ENCODE data around the gene MTERF2.

Gene MTERF2

DNA sequence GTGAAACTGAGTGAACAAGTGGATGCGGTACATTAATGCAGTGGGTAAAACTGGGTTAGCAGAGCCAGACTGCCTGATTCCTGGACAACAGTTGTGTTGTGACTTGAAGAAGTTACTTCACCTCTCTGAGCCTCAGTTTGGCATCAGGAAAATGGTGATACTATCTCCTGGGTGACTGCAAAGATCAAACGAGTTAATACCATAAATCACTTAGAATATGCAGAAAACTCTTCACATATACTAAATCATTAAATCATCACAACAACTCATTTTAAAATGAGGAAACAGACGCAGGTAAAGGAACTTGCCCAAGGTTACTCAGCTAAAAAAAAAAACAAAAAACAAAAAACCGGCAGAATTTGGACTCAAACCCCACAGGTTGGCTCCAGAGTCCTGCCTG lies 811 bp downstream of the MTERF2 start:
- DNase-seq: no peak

DNA sequence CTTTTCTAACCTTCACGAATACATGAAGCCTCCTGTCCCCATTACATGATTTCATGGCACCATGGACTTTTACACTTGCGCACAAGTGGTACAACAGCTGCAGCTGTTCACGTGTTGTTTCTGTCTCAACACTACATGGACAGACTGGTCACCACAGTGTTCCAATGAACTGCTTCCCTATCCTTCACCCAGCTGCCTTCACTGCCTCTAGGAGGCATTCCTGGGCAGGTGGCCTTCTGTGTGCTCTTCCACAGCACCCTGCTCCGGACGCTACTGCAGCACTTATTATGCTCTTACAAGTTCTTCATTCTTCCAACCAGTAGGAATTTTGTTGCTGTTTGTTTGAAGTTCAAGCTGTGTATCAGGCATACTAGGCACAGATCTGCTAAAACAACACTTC lies 1.5 kb downstream of the MTERF2 start:
- DNase-seq: no peak

DNA sequence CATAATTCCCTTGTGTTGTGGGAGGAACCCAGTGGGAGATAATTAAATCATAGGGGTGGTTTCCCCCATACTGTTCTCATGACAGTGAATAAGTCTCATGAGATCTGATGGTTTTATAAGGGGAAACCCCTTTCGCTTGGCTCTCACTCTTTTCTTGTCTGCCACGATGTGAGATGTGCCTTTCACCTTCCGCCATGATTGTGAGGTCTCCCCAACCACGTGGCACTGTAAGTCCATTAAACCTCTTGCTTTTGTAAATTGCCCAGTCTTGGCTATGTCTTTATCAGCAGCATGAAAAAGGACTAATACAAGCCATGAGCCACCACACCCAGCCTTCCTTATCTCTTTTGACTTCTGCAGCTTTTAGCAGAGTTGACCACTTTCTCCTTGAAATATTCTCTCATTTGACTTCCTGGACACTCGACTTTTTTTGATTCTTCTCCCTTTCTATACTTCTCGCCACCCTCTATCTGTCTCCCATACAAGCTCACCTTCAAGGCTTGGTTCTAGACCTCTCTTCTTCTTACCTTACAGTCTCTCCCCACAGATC lies 2.3 kb downstream of the MTERF2 start:
- DNase-seq: no peak

DNA sequence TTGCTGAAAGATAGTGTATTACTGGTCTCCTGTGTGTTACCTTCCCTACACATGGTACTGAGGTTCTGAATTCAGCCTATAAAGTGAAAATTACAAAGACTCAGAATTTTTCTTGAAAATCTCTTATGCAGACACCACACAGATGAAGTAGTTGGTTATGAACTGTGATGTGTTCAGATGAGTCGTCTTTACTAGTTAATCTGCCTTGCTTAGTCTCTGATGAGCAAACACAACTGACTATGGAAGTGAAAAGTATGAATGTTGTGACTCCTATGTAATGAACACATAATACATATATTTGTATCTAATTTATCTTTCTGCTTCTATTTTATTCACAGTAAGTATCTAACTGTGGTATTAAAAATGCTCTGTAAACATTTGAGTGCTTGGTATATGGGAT lies 4.7 kb downstream of the MTERF2 start:
- DNase-seq: no peak

DNA sequence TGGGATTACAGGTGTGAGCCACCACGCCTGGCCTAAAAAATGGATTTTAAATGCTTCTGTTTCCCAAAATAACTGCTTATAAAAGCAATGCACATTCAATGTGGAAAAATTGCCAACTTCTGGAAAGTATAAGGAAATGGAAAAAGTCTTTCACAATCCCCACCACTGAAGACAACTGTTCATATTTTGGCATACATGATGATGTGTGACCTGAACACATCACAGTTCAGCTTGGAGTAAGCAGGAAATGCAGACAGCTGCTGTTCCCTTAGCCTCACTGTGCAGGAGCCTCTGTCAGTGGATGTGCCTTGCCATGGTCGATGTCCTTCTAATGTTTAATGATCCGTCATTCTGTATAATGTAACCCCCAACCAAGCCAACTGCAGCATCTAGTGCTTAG lies 5.2 kb downstream of the MTERF2 start:
- DNase-seq: no peak

DNA sequence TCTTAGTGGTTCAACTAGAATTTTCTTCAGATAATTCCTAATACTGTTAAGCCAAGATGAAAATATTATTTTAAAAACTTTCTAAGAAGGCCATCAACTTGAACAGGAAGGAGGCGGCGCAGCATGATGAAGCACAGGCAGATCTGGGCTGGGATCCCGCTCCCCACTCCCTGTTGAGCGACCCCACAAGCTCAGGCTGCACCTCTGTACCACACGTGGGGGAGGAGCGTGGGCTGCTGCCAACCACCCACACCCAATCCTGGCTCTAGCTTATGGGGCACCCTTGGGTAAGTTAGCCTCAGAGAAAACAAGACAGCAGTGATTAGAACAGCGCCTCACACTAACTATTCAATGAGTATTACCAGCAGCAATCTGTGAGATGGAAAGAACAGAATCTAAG lies 6.0 kb downstream of the MTERF2 start:
- no peak for DNase-seq

DNA sequence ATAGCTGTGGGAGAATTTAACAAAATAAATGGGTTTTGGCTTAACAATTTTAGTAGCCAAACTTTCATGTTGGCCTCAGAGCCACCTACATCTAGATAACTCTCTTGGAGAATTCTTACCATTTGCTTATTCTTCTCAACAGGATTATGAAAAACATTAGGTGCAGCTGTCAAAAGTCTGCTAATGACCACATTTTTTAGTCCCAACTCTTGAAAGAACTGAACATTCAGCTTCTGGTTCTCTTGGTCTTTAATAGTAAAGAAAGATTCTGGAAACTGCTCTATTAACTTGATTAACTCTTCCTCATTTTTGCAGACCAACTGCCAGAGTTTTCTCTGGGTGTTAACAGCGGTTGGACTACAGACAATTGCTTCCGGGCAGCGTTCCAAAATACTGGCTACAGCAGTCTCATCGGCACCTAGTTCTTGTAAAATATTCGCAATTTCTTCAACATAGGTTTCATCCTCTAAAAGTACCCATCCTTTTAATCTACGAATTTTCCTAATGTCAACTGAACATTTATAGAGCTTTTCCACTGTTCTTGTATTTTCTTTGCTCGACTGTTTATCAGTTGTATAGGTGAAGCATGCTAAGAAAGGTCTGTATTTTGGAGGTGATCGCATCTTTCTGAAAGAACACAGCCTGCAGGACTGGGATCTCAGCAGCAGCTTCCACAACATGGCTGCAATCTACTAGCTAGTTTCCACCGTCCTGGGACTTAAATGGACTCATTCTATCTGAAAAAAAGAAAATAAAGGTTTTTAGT lies 8.7 kb downstream of the MTERF2 start:
- peak; percentile 32 for DNase-seq

DNA sequence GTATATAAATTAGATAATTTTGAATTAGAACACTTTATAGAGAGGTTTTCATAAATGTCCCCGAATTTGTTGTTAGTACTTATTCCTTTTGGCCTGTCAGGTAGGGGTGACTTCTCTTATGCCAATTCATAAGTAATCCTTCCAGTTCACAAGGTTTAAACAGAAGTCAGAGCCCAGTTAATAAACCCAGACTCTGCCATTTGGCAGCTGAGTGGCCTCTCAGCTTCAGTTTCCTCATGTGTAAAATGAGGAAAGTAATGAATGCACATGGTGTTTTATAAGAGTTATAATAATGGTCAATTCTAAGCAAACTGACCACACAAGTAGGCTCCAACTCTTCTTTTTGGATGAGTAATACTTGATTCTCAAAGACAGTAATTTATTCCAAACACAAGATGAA lies 10.3 kb downstream of the MTERF2 start:
- no peak for DNase-seq

DNA sequence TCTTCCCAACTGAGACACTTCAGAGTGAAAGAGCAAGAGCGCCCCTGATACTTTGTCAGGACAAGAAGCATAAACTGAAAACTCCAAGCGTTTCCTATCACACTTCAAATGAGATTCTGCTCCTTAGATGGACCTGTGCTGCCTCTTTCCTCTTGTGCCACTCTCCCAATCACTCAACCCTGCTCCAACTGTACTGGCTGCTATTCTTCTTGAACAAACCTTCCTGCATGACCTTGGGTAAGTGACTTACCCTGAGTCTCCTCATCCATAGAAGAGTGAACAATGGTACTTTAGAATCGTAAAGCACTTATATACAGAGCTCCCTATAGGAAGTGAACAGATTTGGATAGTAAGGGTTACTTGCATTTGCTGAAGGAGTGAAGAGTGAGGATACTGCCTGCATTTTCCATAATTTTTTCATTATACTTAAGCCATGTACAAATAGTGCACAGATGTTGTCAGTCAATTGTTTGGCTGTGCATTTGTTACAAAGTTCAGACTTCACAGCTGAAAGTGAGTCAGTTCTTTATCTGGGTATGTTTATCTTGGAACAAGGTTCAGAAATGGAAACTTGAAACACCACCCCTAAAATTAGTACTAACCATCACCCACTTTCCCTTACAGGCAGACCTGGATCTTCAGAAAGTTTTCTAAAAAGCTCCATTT lies 10.8 kb downstream of the MTERF2 start:
- no peak for DNase-seq

DNA sequence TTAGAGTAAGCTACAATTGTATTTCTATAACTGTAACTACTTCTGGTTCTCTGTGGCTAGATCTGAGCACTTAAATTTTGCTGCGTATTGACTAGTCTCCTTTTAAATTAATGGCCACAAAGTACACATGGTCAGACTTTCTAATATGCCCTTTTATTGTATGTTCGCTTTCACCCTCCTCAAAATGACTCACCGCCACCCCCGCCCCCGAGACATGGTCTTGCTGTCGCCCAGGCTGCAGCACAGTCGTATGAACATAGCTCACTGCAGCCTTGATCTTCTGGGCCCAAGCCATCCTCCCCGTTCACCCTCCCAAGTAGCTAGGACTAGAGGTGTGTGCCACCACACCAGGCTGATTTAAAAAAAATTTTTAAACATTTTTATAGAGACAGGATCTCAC lies 11.8 kb downstream of the MTERF2 start:
- DNase-seq: no peak

DNA sequence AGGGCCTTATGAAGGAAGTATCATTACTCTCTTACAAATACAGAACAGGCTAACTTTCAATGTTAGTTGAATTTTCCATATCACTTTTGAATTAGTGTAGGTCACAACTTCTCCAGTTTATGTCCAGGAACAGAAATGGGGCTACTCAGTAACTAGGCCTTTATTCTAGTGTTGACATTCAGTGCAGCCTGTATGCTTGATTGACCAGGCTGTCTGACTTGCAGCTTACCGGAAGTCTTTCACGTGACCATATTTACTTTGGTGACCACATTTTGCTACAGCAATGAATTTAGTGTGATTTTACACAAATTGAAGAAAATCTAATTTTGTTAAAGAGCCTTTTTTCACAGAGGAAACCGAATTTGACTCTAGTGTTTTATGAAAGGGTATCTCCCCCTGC lies 12.4 kb downstream of the MTERF2 start:
- DNase-seq: no peak

DNA sequence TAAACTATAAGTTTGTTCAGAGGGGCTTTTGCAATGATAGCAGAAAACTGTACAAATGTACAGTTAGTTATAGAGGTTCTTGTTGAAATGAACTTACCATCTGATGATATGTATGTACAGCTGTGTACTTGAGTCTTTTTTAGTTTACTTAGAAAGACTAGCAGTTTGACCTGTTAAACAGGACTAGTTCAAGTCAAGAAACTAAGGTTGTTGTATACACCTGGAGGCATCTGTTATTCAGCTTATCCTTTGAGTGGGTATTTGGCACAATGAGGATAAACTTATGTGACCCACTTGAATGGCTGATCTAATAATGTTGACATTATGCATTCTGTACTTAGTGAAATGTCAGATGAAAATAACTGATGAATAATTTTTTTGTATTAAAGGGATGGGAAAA lies 13.4 kb downstream of the MTERF2 start:
- no peak for DNase-seq

DNA sequence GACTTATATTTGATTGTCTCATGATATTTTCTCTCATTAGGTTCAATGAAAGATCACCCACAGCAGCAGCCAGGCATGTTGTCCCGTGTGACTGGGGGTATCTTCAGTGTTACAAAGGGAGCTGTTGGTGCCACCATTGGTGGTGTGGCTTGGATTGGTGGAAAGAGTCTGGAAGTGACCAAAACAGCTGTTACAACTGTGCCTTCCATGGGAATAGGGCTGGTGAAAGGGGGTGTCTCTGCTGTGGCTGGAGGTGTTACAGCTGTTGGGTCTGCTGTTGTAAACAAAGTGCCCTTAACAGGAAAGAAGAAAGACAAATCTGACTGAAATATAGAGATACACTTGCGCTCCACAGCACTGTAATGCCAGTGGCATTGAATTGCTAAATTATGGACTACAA lies 15.9 kb downstream of the MTERF2 start:
- DNase-seq: no peak

DNA sequence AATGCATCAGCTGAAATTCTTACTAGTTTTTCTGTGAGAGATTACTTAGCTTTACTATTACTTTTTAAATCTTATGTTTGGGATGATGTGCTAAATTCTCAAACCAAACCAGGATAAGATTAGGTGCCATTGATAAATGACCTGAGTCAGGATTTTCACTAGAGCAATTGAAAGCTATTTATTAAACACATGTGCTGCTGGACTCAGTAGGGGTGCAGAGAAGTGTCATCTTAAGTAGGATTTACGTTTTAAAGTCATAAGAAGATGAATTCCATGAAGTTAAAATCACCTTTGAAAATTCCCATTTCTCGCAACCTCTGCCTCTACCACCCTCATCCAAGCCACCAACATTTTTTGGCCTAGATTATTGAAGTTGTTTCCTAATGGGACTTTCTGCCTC lies 22.4 kb downstream of the MTERF2 start:
- no peak for DNase-seq

DNA sequence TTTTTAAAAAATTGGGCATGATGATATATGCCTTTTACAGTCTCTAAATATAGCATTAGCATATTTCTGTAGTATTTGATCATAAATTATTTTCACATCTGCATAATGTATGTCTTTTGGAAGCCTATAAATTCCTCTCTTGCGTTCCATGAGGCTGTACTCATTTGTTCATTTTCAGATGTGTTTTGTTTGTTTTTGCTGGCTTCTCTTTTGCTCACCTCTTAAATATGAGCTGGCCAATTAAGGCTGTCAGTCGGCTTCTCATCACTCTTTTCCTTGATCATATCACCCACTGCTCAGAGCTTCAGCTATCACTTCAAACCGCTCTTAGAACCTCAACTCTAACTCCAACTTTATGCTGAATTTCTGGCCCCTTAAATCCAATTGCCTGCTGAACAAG lies 24.7 kb downstream of the MTERF2 start:
- no peak for DNase-seq

DNA sequence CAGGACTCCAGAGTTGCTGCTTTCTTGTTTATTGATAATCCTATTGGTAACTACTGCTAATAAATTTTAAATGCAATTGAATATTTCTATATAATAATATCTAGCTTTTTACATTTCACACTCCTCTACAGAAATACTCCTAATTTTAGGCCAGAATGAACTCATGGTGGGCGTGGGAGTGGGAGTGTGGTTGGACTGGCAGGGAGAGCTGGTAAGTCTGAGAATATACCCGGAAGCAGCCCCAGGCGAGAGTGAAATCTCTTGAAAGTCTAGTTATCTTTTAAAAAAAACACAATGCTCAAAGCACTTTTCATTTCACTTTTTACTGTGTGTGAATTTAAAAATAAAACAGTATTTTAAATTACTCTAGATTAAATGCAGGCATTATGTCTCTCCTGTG lies 26.5 kb downstream of the MTERF2 start:
- no peak for DNase-seq

DNA sequence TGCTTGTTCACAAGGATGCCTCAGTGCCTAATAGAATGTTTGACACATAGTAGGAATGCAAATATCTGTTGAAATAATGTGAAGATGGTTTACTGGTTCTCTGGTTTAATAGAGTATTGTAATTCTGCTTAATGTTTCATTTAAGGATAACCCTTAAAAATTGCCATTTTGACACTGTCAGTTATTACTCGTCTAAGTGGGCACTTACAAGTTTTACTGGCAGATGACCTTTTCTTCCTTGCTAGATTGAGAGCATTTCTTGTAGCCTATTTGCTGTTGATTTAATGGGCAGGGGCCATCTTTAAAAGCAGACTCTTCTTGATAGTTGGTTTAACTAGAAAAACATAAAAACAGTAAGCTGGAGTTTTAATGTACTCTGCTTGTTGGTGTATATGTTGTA lies 29.4 kb downstream of the MTERF2 start:
- DNase-seq: no peak

DNA sequence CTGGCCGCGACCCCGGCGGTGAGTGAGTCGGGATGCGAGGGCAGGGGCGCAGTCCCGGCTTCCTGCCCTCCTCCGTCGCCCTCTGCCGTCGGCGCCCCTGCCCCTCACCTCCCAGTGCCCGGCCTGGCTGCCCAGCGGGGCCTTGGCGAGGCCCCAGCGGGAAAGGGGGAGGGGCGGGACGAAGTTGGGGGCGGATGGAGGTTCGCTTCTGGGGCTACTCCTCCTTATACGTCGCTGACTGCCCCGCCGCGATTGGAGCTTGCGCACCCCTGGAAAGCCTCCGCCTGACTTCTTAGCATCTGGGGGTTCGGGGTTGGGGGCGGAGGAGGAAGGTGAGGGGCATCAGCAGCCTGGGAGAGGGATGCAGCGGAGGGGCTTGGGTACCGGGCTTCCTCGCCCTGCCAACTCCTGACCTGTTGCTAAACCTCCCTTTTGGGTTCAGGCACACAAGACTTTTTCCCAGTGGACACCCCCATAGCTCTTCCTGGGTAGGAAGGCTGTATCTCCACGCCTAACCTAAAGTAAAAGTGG lies 30.8 kb downstream of the MTERF2 start:
- DNase-seq: peak; percentile 63

DNA sequence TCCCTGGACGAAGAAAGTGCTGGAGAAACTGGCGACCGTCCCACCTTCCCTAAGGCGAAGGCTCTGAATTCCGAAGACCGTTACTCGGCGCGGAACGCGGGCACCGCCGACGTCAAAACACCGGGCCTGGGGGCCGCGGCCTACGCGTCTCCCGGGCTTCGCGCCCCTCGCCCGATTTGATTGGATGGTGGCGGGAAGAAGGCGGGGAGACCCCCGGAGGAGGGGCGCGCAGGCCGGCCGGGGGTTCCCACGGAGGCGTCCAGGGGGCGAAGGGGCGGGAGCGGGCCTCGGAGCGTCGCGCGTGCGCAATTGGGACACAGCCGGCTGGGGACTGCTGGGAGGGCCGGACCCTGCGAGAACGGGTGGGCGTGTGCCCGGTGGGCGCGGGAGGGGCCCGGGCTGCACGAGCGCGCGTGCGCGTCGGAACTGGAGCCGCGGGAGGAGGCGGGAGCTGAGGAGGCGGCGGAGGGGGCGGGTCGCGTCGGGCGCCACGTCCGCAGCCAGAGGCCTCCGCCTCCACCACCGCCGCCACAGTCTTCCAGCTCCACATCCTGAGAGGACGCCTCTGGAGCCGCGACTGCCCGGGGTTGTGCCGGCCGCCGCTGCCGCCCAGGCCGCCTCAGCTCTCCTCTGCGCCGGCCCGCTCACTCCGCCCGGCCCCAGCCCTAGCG lies 31.4 kb downstream of the MTERF2 start, which contains the start of gene TMEM263:
TMEM263 (plus strand) TSS at position 531 of the 671 bp plus-strand sequence. CDS start 11,210 bp downstream, outside the sequence.
- DNase-seq: peak; percentile 89

DNA sequence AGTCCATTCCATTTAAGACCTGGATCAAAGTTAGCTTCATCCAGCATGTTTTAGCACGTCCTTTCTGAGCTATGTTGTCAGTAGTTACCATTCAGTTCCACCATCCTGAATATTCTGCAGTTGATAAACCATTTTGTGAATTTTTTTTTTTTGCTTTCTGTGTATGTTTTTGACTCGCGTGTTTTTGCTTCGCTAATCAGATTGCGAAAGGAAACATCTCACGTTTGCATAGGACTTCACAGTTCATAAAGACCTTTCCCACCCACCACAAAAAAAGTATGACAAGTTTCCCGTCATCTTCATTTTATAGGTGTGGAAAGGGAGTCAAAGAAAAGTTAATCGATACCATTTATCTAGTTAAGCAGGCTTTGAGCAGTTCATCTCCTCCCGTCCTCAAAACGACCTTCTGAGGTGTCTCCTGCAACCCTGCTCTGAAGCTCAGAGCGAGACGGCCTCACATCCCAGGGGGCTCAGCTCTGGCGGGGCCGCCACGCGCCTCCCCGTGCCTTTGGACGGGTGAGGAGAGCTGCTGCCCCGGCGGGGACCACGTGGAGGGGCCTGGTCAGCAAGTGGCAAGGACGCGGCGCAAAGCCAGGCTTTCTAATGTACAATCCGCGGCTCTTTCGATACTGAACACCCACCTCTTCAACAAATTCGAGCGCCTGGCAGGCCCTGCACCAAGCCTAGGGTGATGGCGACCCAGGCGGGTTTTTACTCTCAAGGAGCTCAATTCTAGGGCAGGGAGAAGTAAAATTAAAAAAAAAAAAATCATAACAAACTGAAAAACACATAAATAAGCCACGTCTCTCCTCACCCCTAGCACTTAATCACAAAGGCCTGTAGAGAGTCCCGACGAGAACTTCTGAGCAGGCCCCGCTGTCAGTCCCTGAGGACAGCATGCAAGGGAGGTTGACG lies 32.2 kb downstream of the MTERF2 start:
- peak; percentile 39 for DNase-seq

DNA sequence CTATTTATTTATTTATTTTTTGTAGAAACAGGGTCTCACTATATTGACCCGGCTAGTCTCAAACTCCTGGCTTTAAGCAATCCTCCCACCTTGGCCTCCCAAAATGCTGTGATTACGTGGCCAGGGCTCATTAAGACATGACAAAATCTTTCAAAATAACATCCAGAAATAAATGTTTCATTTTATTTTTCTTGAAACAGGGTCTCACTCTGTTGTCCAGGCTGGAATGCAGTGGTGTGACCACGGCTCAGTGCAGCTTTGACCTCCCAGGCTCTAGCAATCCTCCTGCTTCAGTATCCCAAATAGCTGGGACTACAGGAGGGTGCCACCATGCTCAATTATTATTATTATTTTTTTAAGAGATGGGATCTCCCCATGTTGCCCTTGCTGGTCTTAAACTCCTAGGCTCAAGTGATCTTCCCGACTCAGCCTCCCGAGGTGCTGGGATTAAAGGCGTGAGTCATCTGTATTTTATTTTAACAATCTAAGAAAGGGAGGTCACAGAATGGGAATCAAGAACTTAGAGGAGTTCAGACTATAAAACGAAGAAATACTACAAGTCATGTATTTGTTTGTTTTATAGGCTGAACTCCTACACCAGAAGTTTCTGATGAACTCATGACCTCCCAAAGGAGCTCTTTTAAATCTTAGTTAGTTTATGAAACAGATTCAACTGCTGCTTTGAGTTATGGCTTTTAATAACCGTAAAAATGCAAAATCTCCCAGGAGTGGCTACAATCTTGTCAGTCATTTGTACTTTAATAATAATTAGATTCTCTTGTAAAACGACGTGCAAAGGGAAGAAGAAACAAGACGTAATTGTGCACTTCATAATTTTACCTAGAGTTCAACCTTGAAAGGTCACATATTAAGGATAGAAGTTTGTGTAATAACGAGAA lies 33.3 kb downstream of the MTERF2 start:
- DNase-seq: no peak
